HG02642 (cell line): ENCODE measurements around the gene GPR83.
"Not testable (repeated sequence)": the region's sequence is repeated elsewhere in the genome, so short reads cannot be mapped to it uniquely, and the experiment has no call there.

Experiments used
- ATAC-seq: cut with Tn5 transposase; IDR thresholded peaks from one replicate; pipeline ENCODE4 v1.9.1; 2021; ENCODE audit warnings: mild to moderate bottlenecking; ENCODE audit not compliant: unreplicated experiment, poor library complexity

Gene GPR83

GRCh38 chr11:94400839-94401772, at the start of gene GPR83:
Gene GPR83 (minus strand): TSS chr11:94401419. CDS start chr11:94401247, 172 bp downstream.
- no peak for ATAC-seq

DNA sequence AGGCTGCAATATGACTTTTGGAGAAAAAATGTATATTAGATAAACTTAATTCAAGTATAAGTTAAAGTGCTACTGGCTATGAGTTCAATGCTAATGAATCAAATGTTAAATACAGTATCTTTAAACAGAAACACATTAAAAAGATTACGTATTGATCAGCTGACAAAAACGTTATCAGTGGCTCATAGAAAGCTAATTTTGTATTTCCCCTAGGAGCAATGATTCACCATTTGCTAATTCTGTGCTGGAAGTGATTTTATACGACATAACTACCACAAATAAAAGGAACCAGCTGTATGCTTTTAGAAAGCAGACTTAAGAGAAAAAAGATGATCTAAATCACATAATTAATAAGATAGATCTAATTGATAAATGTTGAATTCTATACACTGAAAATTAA, 48.8 kb upstream of the GPR83 start:
- no peak for ATAC-seq

- no peak for ATAC-seq
Observed at GRCh38 chr11:94449437-94449836, 48.2 kb upstream of the GPR83 start.

GRCh38 chr11:94449029-94449428, 47.8 kb upstream of the GPR83 start:
- no peak for ATAC-seq

DNA sequence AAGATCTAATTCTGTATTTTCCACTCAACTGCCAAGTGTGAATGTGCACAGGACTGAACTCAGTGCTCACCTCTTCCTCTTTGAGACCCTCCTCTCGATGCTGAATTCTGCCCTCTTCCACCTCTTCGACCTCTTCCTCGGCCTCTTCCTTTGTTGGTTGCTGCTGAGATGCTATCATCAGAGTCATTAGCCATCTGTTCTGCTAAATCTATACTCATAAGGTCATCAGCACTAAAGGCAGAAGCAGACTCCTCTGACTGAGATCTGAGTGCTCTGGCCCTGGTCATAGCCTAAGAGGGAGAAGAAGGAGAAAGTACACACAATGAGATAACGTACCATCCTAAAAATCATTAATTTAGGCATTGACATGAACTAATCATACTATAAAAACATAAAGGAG, 45.9 kb upstream of the GPR83 start:
- no peak for ATAC-seq

GRCh38 chr11:94445641-94446040, 44.4 kb upstream of the GPR83 start:
- ATAC-seq: no peak

- ATAC-seq: no peak
Observed at GRCh38 chr11:94433049-94433448, 31.8 kb upstream of the GPR83 start.

DNA sequence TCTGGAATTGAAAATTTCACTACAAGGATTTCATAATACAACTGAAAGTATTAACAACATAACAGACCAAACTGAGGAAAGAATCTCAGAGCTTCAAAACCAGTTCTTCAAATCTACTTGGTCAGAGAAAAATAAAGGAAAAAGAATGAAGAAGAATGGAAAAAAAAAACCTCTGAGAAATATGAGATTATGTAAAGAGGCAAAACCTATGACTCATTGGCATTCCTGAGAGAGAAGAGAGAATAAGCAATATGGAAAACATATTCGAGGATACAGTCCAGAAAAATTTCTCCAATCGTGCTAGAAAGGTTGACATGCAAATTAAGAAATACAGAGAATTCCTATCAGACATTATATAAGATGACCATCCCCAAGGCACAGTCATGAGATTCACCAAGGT, 23.4 kb upstream of the GPR83 start:
- no peak for ATAC-seq

DNA sequence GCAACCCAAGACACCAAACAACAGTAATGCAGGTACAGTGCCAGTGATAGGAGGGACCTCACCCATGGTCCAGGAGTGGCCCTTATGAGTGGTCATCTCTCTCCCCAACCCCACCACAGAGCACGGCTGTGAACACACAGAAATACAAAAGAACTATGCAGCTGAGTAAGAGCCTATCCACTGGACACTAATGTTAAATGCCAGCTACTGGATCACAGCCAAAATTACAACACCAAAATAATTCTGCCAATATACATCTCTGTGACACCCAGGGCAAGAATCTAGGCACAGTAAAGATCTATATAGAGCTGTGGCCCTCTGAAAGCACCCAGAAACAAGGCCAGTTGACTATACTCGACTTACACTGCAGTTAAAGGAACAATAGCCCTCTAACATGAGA, 22.8 kb upstream of the GPR83 start:
- ATAC-seq: no peak

DNA sequence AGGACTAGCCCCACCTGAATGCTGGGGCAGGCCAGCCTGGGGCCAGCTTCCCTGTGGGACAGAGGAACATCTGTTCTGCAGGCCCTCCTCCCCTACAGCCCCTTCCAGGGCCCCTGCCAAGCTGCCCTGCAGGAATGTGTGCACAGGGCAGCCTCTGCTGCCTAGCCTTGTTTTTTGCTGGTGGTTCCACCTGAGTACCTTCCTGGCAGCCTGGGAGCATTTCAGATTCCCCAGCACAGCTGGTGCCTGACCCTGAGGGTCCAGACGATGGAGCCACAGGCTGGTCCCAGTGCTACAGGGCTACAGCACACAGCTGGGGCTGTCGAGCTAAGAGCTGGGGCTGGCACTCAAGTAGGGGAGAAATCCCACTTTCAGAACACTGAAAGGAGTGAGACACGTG, 22.3 kb upstream of the GPR83 start:
- no peak for ATAC-seq

- ATAC-seq: no peak
Observed at GRCh38 chr11:94418123-94418765, 17.0 kb upstream of the GPR83 start.

DNA sequence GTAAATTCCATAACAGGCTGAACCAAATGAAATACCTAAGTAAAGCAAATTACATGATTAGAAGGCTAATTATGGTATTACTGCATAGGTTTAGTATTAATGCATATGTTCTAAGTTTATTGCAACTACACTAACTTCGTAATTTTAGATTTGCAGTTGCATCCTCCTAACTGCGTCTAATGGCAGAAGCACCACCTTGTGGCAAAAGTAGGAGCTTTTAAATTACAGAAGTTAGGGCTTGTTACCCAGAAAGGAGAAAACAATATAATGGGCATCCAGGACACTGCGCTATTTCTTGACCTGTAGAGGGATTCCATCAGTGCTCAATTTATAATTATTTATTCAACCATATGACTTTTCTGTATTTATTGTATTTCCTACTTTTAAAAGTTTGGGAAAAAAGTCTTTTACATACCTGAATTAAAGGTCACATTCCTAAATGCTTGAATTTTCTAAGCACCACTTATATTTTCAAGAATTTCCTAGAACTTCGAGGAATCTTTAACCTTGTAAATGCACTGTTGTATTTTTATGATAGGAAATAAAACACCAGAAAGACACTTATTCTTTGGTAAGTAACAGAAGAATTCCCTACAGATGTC, 16.3 kb upstream of the GPR83 start:
- no peak for ATAC-seq

DNA sequence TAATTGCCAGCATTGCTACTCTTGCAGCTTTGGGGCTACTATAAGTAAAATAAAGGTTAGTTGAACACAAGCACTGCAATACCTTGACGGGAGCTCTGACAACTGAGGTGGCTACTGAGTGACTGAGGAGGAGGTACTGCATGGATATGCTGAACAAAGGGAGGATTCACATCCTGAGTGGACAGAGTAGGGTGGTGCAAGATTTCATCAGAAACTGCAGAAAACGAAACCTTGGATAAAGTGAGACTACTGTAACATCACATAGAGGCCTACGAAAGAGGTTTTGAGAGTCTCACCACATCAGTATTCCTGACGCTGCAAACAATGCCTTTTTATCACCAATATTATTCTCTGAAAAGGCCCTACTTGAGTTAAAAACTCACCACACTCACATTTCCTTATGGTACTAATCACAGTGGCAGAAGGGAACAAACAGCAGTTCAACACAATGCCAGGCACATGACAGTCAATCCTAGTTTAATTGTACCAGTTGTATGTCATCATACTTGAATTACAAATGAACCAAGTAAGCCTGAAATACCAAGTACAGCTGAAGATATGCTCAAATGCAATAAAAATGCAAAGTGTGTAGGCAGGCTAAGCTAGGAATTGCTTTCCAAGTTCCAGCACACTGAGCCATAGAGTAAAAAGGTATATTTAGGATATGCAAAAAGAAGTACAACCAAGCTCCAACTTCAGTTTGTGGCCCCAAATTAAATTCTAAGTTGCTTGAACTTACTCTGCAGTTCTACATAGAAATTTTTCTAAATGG, 4.0 kb upstream of the GPR83 start:
- no peak for ATAC-seq

DNA sequence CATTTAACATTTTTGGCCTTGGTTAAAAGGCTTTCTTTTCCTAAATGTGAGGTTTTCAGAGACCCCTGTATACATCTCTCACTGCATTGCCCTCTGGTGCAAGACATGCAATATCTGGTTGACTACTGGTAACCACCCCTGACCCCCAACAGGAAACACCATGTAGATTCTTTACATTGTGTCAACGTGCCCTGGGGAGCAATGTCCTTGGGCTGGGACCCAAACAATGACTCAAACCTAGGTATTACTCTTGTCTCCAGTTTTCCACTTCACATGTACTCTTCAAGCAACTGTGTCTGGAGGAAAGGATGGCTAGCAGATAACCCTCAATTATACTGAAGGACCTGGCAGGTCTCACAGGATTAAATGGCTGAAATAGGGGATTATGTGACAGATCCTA, 1.1 kb upstream of the GPR83 start:
- no peak for ATAC-seq

DNA sequence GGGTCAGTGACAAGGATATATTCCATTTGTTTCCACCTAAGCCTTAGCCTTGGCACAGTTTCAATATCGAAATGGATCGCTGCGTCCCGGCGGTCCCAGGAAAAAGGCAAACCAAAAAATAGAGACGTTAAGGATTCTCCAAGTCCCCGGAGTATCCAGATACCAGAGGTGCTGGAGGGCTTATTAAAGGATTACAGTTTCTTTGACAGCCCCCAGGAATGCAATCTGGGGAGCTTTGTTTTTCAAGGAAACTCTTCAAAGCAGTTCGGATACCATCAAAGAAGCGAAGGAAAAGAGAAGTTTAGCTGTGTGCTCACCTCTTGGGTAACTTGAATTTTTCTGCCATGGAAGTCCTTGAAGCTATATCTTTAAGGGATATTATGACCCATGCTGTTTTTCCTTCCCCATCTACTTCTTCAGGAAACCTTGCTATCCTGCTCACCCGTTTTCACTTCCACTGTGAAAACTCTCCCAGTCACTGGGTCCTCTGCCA, 600 bp upstream of the GPR83 start:
- ATAC-seq: no peak

DNA sequence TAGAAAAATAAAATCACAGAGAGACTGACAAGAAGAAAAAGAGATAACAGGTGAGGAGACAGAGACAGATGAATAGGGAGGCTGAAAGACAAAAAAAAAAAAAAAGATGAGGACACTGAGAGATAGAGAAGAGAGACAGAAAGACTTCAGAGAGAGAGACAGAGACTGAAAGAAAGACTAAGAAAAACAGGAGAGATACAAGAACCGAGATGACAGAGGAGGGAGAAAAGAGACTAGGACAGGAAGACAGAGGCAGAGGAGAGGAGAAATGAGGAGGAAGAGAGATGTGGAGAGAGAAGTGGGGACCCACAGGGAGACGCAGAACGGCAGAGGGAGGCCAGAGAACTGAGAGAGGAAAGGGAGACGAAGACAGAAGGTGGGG, 771 bp downstream of the GPR83 start:
- ATAC-seq: no peak

DNA sequence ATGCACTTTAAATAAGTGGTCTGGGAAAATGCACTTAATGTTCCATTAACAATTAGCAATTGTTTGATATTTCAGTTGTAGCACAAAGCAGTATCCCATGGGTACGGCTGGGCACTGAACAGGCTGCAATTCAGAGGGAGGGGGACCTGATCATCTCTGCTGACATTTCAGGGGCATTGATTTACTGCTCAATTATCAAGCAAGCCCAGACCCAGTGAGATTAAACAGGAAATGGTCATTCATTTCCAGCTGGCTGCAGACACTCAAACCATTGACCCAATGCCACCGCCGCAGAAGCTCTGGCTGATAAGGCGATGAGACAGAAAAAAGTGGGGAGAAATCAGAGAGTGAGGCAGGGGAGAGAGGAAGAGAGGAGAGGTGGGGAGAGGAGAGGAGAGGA, 1.2 kb downstream of the GPR83 start:
- ATAC-seq: no peak

DNA sequence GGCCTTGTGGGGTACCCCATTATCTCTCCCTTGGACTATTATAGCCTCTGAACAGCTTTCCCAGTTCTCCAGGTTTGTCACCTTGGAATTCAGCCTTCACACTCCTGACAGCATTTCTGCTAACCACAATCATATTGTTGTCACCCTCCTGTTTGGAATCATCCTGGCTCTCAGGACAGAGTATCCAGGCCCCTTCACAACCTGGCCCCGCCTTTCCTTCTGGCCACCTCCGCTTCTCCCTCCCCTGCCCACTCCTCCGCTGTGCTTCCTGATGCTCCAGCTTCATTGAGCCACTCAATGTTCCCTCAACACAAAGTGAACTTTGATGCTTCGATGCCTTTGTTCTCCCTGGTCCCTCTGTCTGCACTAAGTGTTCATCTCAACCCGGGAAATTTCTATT, 3.1 kb downstream of the GPR83 start:
- ATAC-seq: no peak

GRCh38 chr11:94396282-94396681, 4.9 kb downstream of the GPR83 start:
- no peak for ATAC-seq

GRCh38 chr11:94391937-94392336, 9.3 kb downstream of the GPR83 start:
- ATAC-seq: not testable (repeated sequence)
